Neural cell (in vitro differentiated cells): ENCODE results near the gene ROR2. TPM values are rescaled to one million over a fixed set of nuclear protein-coding genes. Genes with fewer than 3 reads are reported as not detected.

Source experiments
- H2AFZ ChIP-seq: fragments of 200-600, 300-800 bp; sonication (generic), shearing (Covaris generic); 2 replicates; pipeline ENCODE4 v1.6.0; 2014; ENCODE audit warnings: low read depth, mild to moderate bottlenecking, antibody characterized with exemption, low read length, moderate library complexity
- H3F3A ChIP-seq: fragments of 200-600 bp; shearing (Covaris generic); 2 replicates; pipeline ENCODE4 v1.6.1; 2016; ENCODE audit warnings: mild to moderate bottlenecking, moderate library complexity, mixed read lengths, antibody characterized with exemption, low read length; ENCODE audit not compliant: insufficient read depth, poor library complexity, severe bottlenecking
- H3K27ac ChIP-seq: fragments of 200-600, 300-800 bp; sonication (generic), shearing (Covaris generic); 2 replicates; pipeline ENCODE4 v1.5.1; 2014; ENCODE audit warnings: mild to moderate bottlenecking, low read length, moderate library complexity
- H3K27me3 ChIP-seq: fragments of 300-800, 200-600 bp; sonication (generic), shearing (Covaris generic); 2 replicates; pipeline ENCODE4 v1.6.0; 2014; ENCODE audit warnings: mild to moderate bottlenecking, low read depth, low read length, moderate library complexity; ENCODE audit not compliant: insufficient read depth
- H3K36me3 ChIP-seq: fragments of 300-800, 200-600 bp; sonication (generic), shearing (Covaris generic); 2 replicates; pipeline ENCODE4 v1.5.1; 2014; ENCODE audit warnings: mild to moderate bottlenecking, antibody characterized with exemption, low read length, moderate library complexity; ENCODE audit not compliant: insufficient read depth
- H3K4me2 ChIP-seq: fragments of 300-800, 200-600 bp; sonication (generic), shearing (Covaris generic); 2 replicates; pipeline ENCODE4 v1.6.0; 2014; ENCODE audit warnings: mild to moderate bottlenecking, low read length
- H3K4me3 ChIP-seq: fragments of 300-800, 200-600 bp; sonication (generic), shearing (Covaris generic); 2 replicates; pipeline ENCODE4 v1.5.1; 2014; ENCODE audit warnings: mild to moderate bottlenecking, low read length, moderate library complexity
- H3K79me2 ChIP-seq: fragments of 200-600 bp; shearing (Covaris generic); replicated peaks from 2 replicates; pipeline ENCODE4 v1.6.0; 2014; ENCODE audit warnings: mild to moderate bottlenecking, low read length, moderate library complexity; ENCODE audit not compliant: insufficient read depth
- H3K9ac ChIP-seq: fragments of 300-800, 200-600 bp; sonication (generic), shearing (Covaris generic); 2 replicates; pipeline ENCODE4 v1.6.1; 2016; ENCODE audit warnings: mild to moderate bottlenecking, low read length, mixed read lengths
- H3K9me2 ChIP-seq: fragments of 200-600 bp; shearing (Covaris generic); 2 replicates; pipeline ENCODE4 v1.6.1; 2016; ENCODE audit warnings: mild to moderate bottlenecking, low read length, mixed read lengths; ENCODE audit not compliant: insufficient read depth
- H3K9me3 ChIP-seq: fragments of 200-600, 300-800 bp; sonication (generic), shearing (Covaris generic); 2 replicates; pipeline ENCODE4 v1.6.1; 2016; ENCODE audit warnings: mild to moderate bottlenecking, mixed run types, low read length, moderate library complexity, mixed read lengths
- H4K20me1 ChIP-seq: fragments of 200-600 bp; shearing (Covaris generic); 2 replicates; pipeline ENCODE4 v1.6.1; 2016; ENCODE audit warnings: mild to moderate bottlenecking, mixed run types; ENCODE audit not compliant: insufficient read depth
- EP300 ChIP-seq: fragments of 450-650 bp; conservative IDR thresholded peaks from 2 replicates; pipeline ENCODE4 v1.6.1; 2014; ENCODE audit warnings: antibody characterized with exemption, mild to moderate bottlenecking, moderate library complexity; ENCODE audit not compliant: poor library complexity, severe bottlenecking
- EZH2 ChIP-seq: fragments of 200-600, 300-800 bp; shearing (Covaris generic), sonication (generic); IDR thresholded peaks from 2 replicates; pipeline ENCODE4 v1.6.1; 2014; ENCODE audit warnings: antibody characterized with exemption, low read length, borderline replicate concordance, mild to moderate bottlenecking; ENCODE audit not compliant: insufficient read depth, poor library complexity, severe bottlenecking
- MXI1 ChIP-seq: fragments of 450-650 bp; conservative IDR thresholded peaks from 2 replicates; pipeline ENCODE4 v1.6.1; 2014; ENCODE audit warnings: antibody characterized with exemption, mild to moderate bottlenecking; ENCODE audit not compliant: poor library complexity, severe bottlenecking
- POLR2AphosphoS5 ChIP-seq: IDR thresholded peaks from 2 replicates; pipeline ENCODE4 v1.6.1; 2012
- RAD21 ChIP-seq: fragments of 450-650 bp; conservative IDR thresholded peaks from 2 replicates; pipeline ENCODE4 v1.6.1; 2014; ENCODE audit warnings: antibody characterized with exemption, mild to moderate bottlenecking, moderate library complexity
- REST ChIP-seq: IDR thresholded peaks from 2 replicates; pipeline ENCODE4 v1.6.1; 2012; ENCODE audit warnings: borderline replicate concordance
- SMC3 ChIP-seq: fragments of 450-650 bp; conservative IDR thresholded peaks from 2 replicates; pipeline ENCODE4 v1.6.1; 2014; ENCODE audit warnings: antibody characterized with exemption, mild to moderate bottlenecking, moderate library complexity; ENCODE audit not compliant: poor library complexity
- TAF1 ChIP-seq: IDR thresholded peaks from 2 replicates; pipeline ENCODE4 v1.6.1; 2012; ENCODE audit warnings: low read depth
- polyA plus RNA-seq: library from polyadenylated mRNA; depleted of rRNA; stranded (reverse); fragments of >200 nt; gene quantifications from 2 replicates; pipeline ENCODE4 v1.2.3, GENCODE V29; 2014

ROR2 gene
- polyA plus RNA-seq, 1 donor from 2014 or later, result 0.33 TPM

GRCh38 chr9:91842358-91843049 lies 107.5 kb downstream of the ROR2 start:
- Histone ChIP-seq H3K9me3 (no peaks in the 10 kb centered on the region), H2AFZ (no peak overlapping the region), H3K9ac (no peak overlapping the region), H3K9me2 (no peaks in the 10 kb centered on the region), H4K20me1 (no peaks in the 10 kb centered on the region), H3K36me3 (no peaks in the 10 kb centered on the region), H3K4me2 (no peak overlapping the region), H3K79me2 (no peaks in the 10 kb centered on the region), H3F3A (no peaks in the 10 kb centered on the region), H3K27ac (no peak overlapping the region), H3K4me3 (no peak overlapping the region), H3K27me3 (no peaks in the 10 kb centered on the region)
- TF ChIP-seq POLR2AphosphoS5, result no peak
- TF ChIP-seq REST, result no peak
- no peak for TF ChIP-seq EZH2
- no peak for TF ChIP-seq SMC3
- no peak for TF ChIP-seq TAF1
- no peak for TF ChIP-seq RAD21

- Histone ChIP-seq H3K27ac (no peak overlapping the region), H4K20me1 (no peaks in the 10 kb centered on the region), H3K9ac (no peak overlapping the region), H3K79me2 (no peaks in the 10 kb centered on the region), H3F3A (no peaks in the 10 kb centered on the region), H3K9me2 (no peaks in the 10 kb centered on the region), H3K36me3 (no peaks in the 10 kb centered on the region), H3K4me3 (no peak overlapping the region), H3K4me2 (no peak overlapping the region), H2AFZ (no peak overlapping the region), H3K9me3 (no peaks in the 10 kb centered on the region), H3K27me3 (no peaks in the 10 kb centered on the region)
- TF ChIP-seq TAF1 (no peak), EP300 (no peak), REST (no peak), SMC3 (no peak), POLR2AphosphoS5 (no peak), MXI1 (no peak), EZH2 (no peak)
Measured at GRCh38 chr9:91841591-91841990, 108.4 kb downstream of the ROR2 start.
